NCI-H128 (cell line): ENCODE measurements around the gene DAAM1.

Experiments
- DNase-seq: peaks from one replicate; lab custom pipeline; 2025; ENCODE audit not compliant: unreplicated experiment; lab: John Stamatoyannopoulos, UW

DAAM1 gene

DNA sequence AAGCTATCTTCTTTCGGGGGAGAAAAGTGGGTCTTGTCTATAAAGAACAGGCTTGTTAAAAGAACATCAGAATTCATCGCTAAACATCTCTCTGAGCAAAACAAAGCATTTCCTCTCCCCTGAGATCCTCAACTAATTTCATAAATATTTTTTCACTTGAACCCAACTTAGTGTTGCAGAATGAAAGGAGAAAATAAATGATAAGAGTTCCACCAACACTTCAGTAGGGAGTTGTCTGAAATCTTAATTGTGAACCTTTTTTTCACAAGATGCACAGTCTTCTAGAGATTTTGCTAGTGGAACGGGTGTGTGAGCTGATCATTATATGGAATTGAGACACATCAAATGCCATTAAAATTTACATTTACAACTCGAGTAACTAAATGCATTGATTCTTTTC lies 1.3 kb upstream of the DAAM1 start:
- no peak for DNase-seq

DNA sequence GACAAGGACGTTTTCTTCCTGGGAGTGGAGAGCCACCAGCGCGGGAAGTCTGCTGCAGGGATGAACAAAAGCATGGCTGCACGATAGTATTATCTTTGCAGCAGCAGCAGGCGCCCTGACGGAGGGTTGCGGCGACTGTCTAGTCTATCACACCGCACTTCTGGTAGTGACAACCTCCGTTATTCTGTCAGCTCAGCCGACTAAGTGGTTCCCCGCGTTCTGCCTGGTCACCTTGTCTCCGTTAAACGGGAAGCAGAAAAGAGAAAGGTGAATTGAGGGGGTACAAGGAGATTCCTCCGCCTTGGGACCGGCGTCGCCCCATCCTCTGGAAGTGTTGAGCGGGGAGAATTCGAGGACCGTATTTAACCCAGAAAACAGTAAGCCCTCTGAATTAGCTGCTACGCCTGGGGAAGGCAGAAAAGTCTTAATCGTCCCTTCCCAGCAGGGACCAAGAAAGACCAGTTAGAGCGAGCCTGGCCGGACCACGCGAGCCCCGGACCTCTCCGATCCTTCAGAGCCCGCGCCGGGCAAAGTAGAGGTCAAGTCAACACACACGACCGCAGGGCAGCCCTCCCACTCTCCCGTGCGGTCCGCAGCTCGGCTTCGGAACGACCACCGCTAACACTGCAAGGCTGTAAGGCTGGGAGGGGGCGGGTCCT lies 536 bp upstream of the DAAM1 start:
- DNase-seq: no peak

GRCh38 chr14:59189091-59189785 lies 771 bp downstream of the DAAM1 start:
- DNase-seq: no peak

GRCh38 chr14:59189786-59190368 lies 1.4 kb downstream of the DAAM1 start:
- peak; percentile 42 for DNase-seq

DNA sequence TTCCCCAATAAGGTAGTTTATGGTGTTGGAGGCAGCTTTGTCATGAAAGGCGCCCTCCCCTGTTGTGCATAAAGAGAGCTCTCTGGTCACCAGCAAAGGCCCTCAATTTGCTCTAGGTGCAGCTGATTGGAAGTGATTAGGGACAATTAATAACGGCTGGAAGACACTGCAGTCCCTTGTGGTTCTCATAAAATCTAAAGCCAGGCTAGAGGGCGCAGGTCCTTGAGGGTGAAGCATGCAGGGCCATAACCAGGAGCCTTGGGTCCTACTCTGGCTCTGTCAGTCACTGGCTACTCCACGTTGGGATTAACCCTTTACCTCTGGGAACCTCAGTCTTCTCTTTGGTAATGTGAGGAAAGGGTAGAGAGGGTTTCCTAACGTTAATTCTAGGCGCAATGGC lies 1.9 kb downstream of the DAAM1 start:
- DNase-seq: no peak

DNA sequence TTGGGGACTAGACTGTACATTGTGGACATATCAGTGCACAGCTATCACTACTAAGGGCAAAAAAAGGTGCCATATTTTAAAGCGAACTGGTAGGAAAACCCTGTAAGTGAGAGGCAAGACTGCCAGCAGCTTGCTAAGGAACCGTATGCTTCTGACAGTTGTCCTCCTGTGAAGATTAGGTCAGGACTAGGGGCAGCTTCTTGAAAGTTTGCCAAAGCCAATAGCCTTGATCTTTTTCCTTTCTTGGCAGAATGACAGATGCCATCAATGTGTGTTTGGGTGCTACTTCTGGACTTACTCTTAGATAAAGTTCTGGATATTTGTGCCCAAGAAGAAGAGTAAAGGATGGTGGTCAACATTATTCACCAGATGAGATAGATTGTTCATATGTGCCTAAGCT lies 7.4 kb downstream of the DAAM1 start:
- DNase-seq: no peak

GRCh38 chr14:59197695-59198262 lies 9.3 kb downstream of the DAAM1 start:
- no peak for DNase-seq

DNA sequence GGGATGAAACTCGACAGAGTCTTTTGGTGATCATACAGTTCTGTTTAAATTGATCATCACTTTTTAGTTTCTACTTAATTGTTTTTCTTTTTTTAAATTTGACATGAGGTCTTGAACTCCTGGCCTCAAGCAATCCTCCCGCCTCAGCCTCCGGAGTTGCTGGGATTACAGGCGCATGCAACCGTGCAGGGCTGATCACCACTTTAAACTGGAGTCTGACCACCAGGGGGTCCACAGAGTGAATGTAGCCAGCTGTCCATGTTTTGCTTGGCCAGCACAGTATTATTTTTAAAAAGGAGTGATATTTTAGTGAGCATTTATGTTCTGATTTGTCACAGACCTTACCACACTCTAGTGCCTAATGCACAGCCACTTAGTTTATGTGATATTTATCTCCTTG lies 10.7 kb downstream of the DAAM1 start:
- DNase-seq: no peak

GRCh38 chr14:59199614-59200013 lies 11.1 kb downstream of the DAAM1 start:
- DNase-seq: no peak

DNA sequence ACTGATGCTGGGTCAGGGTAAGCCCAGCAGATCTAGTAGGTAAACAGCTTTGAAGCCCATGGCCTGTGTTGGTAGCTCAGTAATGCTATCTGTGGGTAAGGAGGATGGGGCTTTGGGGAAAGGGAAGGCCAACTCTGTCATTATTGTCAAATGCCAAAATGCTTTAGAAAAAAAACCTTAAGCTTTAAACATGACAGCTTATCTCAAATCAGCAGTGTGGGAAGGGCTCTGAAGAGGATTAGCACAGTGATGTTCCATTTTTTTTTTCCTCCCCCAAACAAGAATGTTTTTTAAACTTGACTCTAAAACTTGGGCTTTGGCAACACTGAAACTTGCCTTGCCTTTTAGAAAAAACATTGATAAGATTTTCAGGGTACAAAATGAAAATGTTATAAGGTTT lies 11.7 kb downstream of the DAAM1 start:
- no peak for DNase-seq

DNA sequence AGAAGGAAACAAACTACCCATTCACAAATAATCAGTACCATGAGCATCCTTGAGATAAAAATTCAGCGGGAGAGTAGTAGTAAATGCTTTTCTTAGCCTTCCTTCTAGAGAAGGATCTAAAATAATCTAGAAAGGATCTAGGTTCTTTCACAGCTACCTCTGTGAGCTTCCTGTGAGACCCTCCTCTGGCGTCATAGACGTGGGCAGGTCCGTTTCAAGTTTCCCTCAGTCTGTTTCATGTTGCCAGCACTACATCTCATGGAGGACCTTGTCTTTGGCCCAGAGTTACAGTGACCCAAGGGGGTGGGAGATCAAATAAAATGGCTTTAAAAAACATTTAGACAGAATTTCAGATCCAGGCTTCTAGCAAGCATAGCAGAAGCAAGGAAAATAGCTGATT lies 13.6 kb downstream of the DAAM1 start:
- DNase-seq: no peak

- no peak for DNase-seq
Observed at GRCh38 chr14:59204305-59204704, 15.8 kb downstream of the DAAM1 start.

GRCh38 chr14:59206892-59207291 lies 18.4 kb downstream of the DAAM1 start:
- no peak for DNase-seq

GRCh38 chr14:59207506-59207933 lies 19.1 kb downstream of the DAAM1 start:
- no peak for DNase-seq

DNA sequence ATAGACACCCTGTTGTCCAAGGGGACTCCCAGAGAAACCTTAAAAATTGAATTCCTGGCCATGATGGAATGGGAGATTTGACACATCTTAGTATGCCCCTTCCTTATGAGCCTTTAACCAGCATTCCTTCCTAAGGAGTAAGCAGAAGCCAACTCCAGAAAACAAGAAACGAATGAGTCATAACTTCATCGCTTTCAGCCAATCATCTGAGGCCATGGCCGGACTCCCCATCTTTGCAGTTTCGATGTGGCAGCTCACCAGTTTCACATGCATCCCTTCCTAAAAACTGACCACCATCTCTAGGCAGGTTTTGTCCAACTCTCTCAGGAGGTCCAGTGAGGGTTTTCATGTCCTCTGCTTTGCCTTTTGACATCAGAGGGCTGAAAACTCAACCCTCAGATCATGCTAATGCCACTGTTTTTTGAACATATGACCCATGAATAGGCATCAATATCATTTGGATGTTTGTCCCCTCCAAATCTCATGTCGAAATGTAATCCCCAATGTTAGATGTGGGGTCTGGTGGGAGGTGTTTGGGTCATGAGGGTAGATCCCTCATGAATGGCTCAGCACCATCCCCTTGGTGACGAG lies 19.9 kb downstream of the DAAM1 start:
- no peak for DNase-seq

DNA sequence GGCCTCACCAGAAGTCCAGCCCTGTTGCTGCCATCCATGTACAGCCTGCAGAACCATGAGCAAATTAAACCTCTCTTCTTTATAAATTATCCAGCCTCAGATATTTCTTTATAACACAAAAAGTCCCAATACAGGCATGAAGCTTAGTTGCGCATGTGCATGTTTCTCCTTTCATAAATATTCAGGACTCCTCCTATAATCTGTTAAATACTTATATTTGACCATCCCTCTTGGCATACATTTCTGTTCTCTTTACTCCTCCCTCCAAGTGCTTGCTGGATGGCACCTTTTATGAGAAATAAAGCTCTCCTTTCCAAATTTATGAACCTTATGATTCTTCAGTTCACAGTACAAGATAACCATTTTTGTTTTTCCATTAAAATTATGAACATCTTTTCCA lies 20.5 kb downstream of the DAAM1 start:
- no peak for DNase-seq

DNA sequence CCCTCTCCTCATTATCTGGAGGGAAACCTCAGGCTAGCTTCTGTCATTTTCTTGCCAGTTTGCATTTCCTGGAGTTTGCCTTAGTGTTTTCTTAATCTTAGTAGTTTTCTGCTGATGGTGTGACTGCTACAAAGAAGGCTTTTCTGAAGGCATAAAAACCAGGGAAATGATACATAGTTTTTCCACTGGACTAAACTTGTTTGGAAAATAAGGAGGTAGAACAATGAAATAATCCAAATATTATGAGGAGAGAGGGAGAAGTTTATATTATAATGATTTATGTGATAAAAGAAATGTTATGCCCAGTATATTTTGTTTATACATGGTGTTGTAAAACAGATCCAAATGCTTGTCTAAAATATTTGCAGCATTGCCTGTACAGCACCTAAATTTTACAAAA lies 22.2 kb downstream of the DAAM1 start:
- no peak for DNase-seq

GRCh38 chr14:59213368-59214315 lies 25.2 kb downstream of the DAAM1 start:
- no peak for DNase-seq

GRCh38 chr14:59214702-59215302 lies 26.3 kb downstream of the DAAM1 start:
- DNase-seq: no peak

- no peak for DNase-seq
Observed at GRCh38 chr14:59215322-59215721, 26.9 kb downstream of the DAAM1 start.
